ENCODE data around the gene SLC25A22.

- TF ChIP-seq, protein P1, sequence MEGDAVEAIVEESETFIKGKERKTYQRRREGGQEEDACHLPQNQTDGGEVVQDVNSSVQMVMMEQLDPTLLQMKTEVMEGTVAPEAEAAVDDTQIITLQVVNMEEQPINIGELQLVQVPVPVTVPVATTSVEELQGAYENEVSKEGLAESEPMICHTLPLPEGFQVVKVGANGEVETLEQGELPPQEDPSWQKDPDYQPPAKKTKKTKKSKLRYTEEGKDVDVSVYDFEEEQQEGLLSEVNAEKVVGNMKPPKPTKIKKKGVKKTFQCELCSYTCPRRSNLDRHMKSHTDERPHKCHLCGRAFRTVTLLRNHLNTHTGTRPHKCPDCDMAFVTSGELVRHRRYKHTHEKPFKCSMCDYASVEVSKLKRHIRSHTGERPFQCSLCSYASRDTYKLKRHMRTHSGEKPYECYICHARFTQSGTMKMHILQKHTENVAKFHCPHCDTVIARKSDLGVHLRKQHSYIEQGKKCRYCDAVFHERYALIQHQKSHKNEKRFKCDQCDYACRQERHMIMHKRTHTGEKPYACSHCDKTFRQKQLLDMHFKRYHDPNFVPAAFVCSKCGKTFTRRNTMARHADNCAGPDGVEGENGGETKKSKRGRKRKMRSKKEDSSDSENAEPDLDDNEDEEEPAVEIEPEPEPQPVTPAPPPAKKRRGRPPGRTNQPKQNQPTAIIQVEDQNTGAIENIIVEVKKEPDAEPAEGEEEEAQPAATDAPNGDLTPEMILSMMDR (IDR thresholded peaks at IDR 0.05): no peak
- TF ChIP-seq POLR2A (IDR thresholded peaks at IDR 0.05): no peak
Observed at GRCh38 chr11:795634-796564, 2.2 kb downstream of the SLC25A22 start.

Measured in prostate gland (tissue), 2 donors.